ENCODE results near the gene AK3. TPM values are rescaled to one million over a fixed set of nuclear protein-coding genes. Genes with fewer than 3 reads are reported as not detected.

AK3 gene
- polyA plus RNA-seq, 6 donors from 2014 or later, result 22.9 to 31.6 (median 27.2) TPM

GRCh38 chr9:4714266-4715016, 26.6 kb downstream of the AK3 start:
- no peaks in the 10 kb centered on the region for H3K27me3 Mint-ChIP-seq
- peaks cover 0 to 5% (median 0%) of the 10 kb centered on the region in 3 donors for H3K4me1 Mint-ChIP-seq
- ATAC-seq (ENCODE audit: low read depth in 2 of 2), result no peak
- H3K9me3 Mint-ChIP-seq, result peaks cover 0 to 4% (median 0%) of the 10 kb centered on the region in 7 donors
- no peak for DNase-seq
- H3K4me3 Mint-ChIP-seq, result no peak overlapping the region
- peaks cover 8 to 12% of the 10 kb centered on the region in 2 donors for H3K36me3 Mint-ChIP-seq
- peak overlapping the region in 2 of 6 donors; percentile 8 to 95 for H3K27ac Mint-ChIP-seq

- Mint-ChIP-seq H3K4me3 (no peak overlapping the region), H3K9me3 (peaks cover 0 to 4% (median 0%) of the 10 kb centered on the region in 7 donors), H3K4me1 (peaks cover 0 to 5% (median 0%) of the 10 kb centered on the region in 3 donors), H3K27ac (peak overlapping the region in 3 of 6 donors; percentile 1 to 95 (median 8)), H3K27me3 (no peaks in the 10 kb centered on the region), H3K36me3 (peaks cover 12 to 13% of the 10 kb centered on the region in 2 donors)
- no peak for DNase-seq
- no peak for ATAC-seq (ENCODE audit: low read depth in 2 of 2)
Measured at GRCh38 chr9:4713849-4714248, 27.2 kb downstream of the AK3 start.

GRCh38 chr9:4709380-4709779, 31.6 kb downstream of the AK3 start:
- DNase-seq, result no peak
- H3K27me3 Mint-ChIP-seq, result no peaks in the 10 kb centered on the region
- no peak overlapping the region for H3K4me3 Mint-ChIP-seq
- H3K4me1 Mint-ChIP-seq, result peaks cover 0 to 5% (median 0%) of the 10 kb centered on the region in 3 donors
- peaks cover 0 to 4% (median 0%) of the 10 kb centered on the region in 7 donors for H3K9me3 Mint-ChIP-seq
- H3K36me3 Mint-ChIP-seq, result peaks cover 0 to 6% of the 10 kb centered on the region in 2 donors
- ATAC-seq (ENCODE audit: low read depth in 2 of 2), result no peak
- H3K27ac Mint-ChIP-seq, result peak overlapping the region in 2 of 6 donors; percentile 23 to 30

- Mint-ChIP-seq H3K27me3 (no peaks in the 10 kb centered on the region), H3K36me3 (peaks cover 2 to 7% of the 10 kb centered on the region in 2 donors), H3K9me3 (no peaks in the 10 kb centered on the region), H3K4me1 (no peaks in the 10 kb centered on the region), H3K27ac (no peak overlapping the region), H3K4me3 (no peak overlapping the region)
- DNase-seq, result no peak
- ATAC-seq (ENCODE audit: low read depth in 2 of 2), result no peak
Measured at GRCh38 chr9:4706971-4707622, 33.9 kb downstream of the AK3 start.

- H3K4me3 Mint-ChIP-seq, result no peak overlapping the region
- H3K27ac Mint-ChIP-seq, result peak overlapping the region in 3 of 6 donors; percentile 17 to 65 (median 64)
- no peaks in the 10 kb centered on the region for H3K4me1 Mint-ChIP-seq
- no peaks in the 10 kb centered on the region for H3K27me3 Mint-ChIP-seq
- peaks cover 8 to 17% of the 10 kb centered on the region in 2 donors for H3K36me3 Mint-ChIP-seq
- H3K9me3 Mint-ChIP-seq, result no peaks in the 10 kb centered on the region
- DNase-seq, result no peak
- ATAC-seq (ENCODE audit: low read depth in 2 of 2), result no peak
Measured at GRCh38 chr9:4706021-4706420, 35.0 kb downstream of the AK3 start.

- Mint-ChIP-seq H3K4me3 (no peak overlapping the region), H3K9me3 (no peaks in the 10 kb centered on the region), H3K36me3 (peaks cover 8 to 24% of the 10 kb centered on the region in 2 donors), H3K4me1 (no peaks in the 10 kb centered on the region), H3K27me3 (no peaks in the 10 kb centered on the region), H3K27ac (peak overlapping the region in 1 of 6 donors; percentile 56)
- ATAC-seq (ENCODE audit: low read depth in 2 of 2) (no peak), DNase-seq (no peak)
Measured at GRCh38 chr9:4704129-4704528, 36.9 kb downstream of the AK3 start.

GRCh38 chr9:4701526-4701925, 39.5 kb downstream of the AK3 start:
- Mint-ChIP-seq H3K36me3 (peaks cover 8 to 22% of the 10 kb centered on the region in 2 donors), H3K27ac (peak overlapping the region in 3 of 6 donors; percentile 40 to 79 (median 43)), H3K9me3 (no peaks in the 10 kb centered on the region), H3K27me3 (no peaks in the 10 kb centered on the region), H3K4me1 (no peaks in the 10 kb centered on the region), H3K4me3 (no peak overlapping the region)
- DNase-seq, result no peak
- no peak for ATAC-seq (ENCODE audit: low read depth in 2 of 2)

- Mint-ChIP-seq H3K9me3 (no peaks in the 10 kb centered on the region), H3K36me3 (peaks cover 8 to 22% of the 10 kb centered on the region in 2 donors), H3K27ac (peak overlapping the region in 1 of 6 donors; percentile 12), H3K4me3 (no peak overlapping the region), H3K4me1 (no peaks in the 10 kb centered on the region), H3K27me3 (no peaks in the 10 kb centered on the region)
- DNase-seq (no peak), ATAC-seq (ENCODE audit: low read depth in 2 of 2) (no peak)
Measured at GRCh38 chr9:4700932-4701331, 40.1 kb downstream of the AK3 start.

GRCh38 chr9:4700091-4700490, 40.9 kb downstream of the AK3 start:
- Mint-ChIP-seq H3K4me3 (no peak overlapping the region), H3K27ac (peak overlapping the region in 1 of 6 donors; percentile 54), H3K9me3 (no peaks in the 10 kb centered on the region), H3K27me3 (no peaks in the 10 kb centered on the region), H3K36me3 (peaks cover 8 to 22% of the 10 kb centered on the region in 2 donors), H3K4me1 (peaks cover 0 to 4% (median 0%) of the 10 kb centered on the region in 3 donors)
- DNase-seq (no peak), ATAC-seq (ENCODE audit: low read depth in 2 of 2) (no peak)

GRCh38 chr9:4691795-4692194, 49.2 kb downstream of the AK3 start:
- Mint-ChIP-seq H3K36me3 (peaks cover 7 to 15% of the 10 kb centered on the region in 2 donors), H3K27me3 (no peaks in the 10 kb centered on the region), H3K4me1 (peaks cover 7 to 11% (median 10%) of the 10 kb centered on the region in 3 donors), H3K9me3 (no peaks in the 10 kb centered on the region), H3K4me3 (no peak overlapping the region), H3K27ac (no peak overlapping the region)
- DNase-seq (no peak), ATAC-seq (ENCODE audit: low read depth in 2 of 2) (no peak)

- no peaks in the 10 kb centered on the region for H3K27me3 Mint-ChIP-seq
- H3K4me1 Mint-ChIP-seq, result peaks cover 7 to 15% (median 11%) of the 10 kb centered on the region in 3 donors
- H3K4me3 Mint-ChIP-seq, result no peak overlapping the region
- ATAC-seq (ENCODE audit: low read depth in 2 of 2) (no peak), DNase-seq (no peak)
- H3K27ac Mint-ChIP-seq, result peak overlapping the region in 1 of 6 donors; percentile 50
- H3K9me3 Mint-ChIP-seq, result no peaks in the 10 kb centered on the region
- peaks cover 18 to 22% of the 10 kb centered on the region in 2 donors for H3K36me3 Mint-ChIP-seq
Measured at GRCh38 chr9:4690144-4690543, 50.9 kb downstream of the AK3 start.

GRCh38 chr9:4689687-4690104, 51.3 kb downstream of the AK3 start:
- Mint-ChIP-seq H3K4me3 (no peak overlapping the region), H3K36me3 (peaks cover 22 to 23% of the 10 kb centered on the region in 2 donors), H3K27me3 (no peaks in the 10 kb centered on the region), H3K27ac (peak overlapping the region in 1 of 6 donors; percentile 50), H3K4me1 (peaks cover 7 to 18% (median 9%) of the 10 kb centered on the region in 3 donors), H3K9me3 (no peaks in the 10 kb centered on the region)
- DNase-seq (no peak), ATAC-seq (ENCODE audit: low read depth in 2 of 2) (no peak)

GRCh38 chr9:4689021-4689420, 52.0 kb downstream of the AK3 start:
- H3K9me3 Mint-ChIP-seq, result no peaks in the 10 kb centered on the region
- DNase-seq (no peak), ATAC-seq (ENCODE audit: low read depth in 2 of 2) (no peak)
- H3K4me1 Mint-ChIP-seq, result peaks cover 7 to 19% (median 9%) of the 10 kb centered on the region in 3 donors
- H3K36me3 Mint-ChIP-seq, result peaks cover 22 to 25% of the 10 kb centered on the region in 2 donors
- H3K27ac Mint-ChIP-seq, result peak overlapping the region in 3 of 6 donors; percentile 42 to 90 (median 72)
- no peaks in the 10 kb centered on the region for H3K27me3 Mint-ChIP-seq
- peak overlapping the region in 1 of 8 donors; percentile 22 for H3K4me3 Mint-ChIP-seq

- peaks cover 5 to 23% (median 7%) of the 10 kb centered on the region in 3 donors for H3K4me1 Mint-ChIP-seq
- no peak overlapping the region for H3K27ac Mint-ChIP-seq
- H3K27me3 Mint-ChIP-seq, result no peaks in the 10 kb centered on the region
- H3K4me3 Mint-ChIP-seq, result no peak overlapping the region
- no peaks in the 10 kb centered on the region for H3K9me3 Mint-ChIP-seq
- ATAC-seq (ENCODE audit: low read depth in 2 of 2), result no peak
- DNase-seq, result no peak
- H3K36me3 Mint-ChIP-seq, result peaks cover 17 to 18% of the 10 kb centered on the region in 2 donors
Measured at GRCh38 chr9:4686584-4686983, 54.4 kb downstream of the AK3 start.

Data from naive B cell (primary cell).